Endothelial cell of hepatic sinusoid (primary cell): ENCODE data around the gene TIMM23B.
"Not testable (repeated sequence)": the region's sequence is repeated elsewhere in the genome, so short reads cannot be mapped to it uniquely, and the experiment has no call there.

Experiments
- in situ Hi-C: cut with HindIII; loops from 2 replicates; pipeline ENCODE4 v1.10.0; 2017; ENCODE audit warnings: low sequenced_read_pairs

Gene TIMM23B, protein sequence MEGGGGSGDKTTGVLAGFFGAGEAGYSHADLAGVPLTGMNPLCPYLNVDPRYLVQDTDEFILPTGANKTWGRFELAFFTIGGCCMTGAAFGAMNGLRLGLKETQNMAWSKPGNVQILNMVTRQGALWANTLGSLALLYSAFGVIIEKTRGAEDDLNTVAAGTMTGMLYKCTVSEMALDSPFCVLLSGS

DNA sequence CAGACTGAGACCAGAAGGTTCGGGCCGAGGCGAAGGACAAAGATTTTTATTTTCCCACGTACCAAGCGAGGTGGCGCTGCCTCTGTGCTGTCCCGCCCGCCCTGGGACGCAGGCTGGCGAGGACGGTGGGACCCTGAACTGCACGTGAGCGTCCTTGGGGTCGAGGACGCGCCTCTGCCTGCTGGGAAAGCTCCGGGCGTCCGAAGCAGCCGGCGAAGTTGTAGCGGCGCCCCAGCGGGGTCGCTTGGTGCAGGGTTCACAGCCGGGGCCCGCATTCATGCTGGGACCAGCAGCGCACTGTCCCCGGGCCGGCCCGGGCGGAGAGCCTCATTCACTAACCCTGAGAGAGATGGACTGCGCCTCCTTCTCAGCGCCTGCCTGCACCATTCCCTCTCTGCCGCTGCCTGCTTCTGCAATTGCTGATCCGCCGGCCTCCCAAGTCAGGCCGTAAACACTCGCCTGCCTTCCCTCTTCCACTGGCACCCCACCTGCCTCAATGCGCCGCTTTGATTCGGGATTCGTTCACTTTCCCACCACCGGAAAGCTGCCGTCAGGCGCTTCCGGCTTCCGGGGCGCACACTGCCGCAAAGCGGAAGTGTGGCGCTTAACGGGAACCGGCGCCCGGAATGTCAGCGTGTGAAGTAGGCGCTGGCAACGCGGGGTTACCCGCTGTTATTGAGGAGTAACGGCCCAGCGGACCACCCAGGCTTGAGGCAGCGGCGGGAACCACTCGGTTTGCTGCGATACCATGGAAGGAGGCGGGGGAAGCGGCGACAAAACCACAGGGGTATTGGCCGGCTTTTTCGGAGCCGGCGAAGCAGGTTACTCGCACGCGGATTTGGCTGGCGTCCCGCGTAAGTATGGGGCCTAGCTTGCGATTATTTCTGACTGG is at the start of gene TIMM23B, which contains the start of gene PARG:
Gene TIMM23B (plus strand): TSS at position 607 of the 892 bp plus-strand sequence. CDS start 142 bp downstream, at position 749.
Gene PARG (minus strand): TSS at position 581 of the 892 bp plus-strand sequence. CDS start 302 bp downstream, at position 279.
- in situ Hi-C loops, result not testable (repeated sequence)

DNA sequence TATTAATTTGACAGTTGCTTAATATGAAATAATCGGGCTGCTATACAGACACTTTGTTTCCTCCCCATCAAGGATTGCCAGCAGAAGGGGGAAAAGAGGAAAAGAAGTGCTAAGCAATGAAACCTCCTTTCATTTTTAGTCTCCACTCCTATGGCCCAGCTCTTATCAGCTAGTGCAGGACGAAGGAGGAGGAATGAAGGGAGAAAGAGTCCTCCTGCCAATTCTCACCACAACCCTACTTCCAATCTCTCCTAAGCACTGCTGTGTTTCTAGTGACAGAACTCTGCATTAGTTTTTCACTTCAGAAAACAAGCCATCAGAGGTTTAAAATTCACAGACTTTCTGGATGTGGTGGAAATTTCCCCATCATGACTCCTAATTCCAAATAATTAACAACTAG is 41.9 kb upstream of the TIMM23B start:
- in situ Hi-C loops, result not testable (repeated sequence)

- in situ Hi-C loops, result not testable (repeated sequence)
Measured at GRCh38 chr10:49900406-49900805, 41.4 kb upstream of the TIMM23B start.

GRCh38 chr10:49903829-49904228 is 38.0 kb upstream of the TIMM23B start:
- in situ Hi-C loops, result not testable (repeated sequence)

DNA sequence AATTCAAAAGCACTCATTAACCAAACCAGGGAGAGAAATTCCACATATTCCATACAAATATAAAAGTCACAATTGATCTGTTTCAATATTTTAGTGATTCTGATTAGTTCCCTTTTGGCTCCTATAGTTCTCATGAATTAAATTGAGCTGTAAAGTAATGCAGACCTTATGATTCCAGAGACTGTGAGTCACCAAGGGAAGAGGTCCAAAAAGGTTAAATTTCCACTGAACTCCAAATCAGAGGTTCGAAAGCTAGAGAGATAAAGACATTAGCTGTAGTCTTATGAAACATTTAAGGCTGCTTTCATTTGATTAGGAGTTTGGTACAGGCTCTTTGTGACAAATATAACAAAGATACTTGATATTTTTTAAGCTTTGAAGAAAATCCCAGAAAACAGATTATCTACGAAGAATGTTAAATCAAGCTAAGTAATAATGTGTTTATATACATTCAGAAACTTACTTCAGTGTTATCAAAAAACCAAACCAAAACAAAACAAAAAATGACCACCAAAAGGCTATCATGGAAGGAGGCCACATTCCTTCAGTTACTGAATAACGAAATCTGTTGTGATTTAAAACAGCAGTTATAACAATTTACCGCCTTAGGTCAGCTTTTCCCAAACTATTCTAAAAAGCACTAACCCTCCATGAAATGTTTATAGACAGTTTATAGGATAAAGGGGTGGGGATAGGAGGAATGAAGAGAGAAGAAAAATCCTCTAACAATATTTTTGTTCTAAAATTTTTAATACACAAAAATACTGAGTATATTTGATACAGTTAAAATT is 33.4 kb upstream of the TIMM23B start:
- in situ Hi-C loops, result not testable (repeated sequence)

GRCh38 chr10:49910295-49910694 is 31.6 kb upstream of the TIMM23B start:
- in situ Hi-C loops, result not testable (repeated sequence)

DNA sequence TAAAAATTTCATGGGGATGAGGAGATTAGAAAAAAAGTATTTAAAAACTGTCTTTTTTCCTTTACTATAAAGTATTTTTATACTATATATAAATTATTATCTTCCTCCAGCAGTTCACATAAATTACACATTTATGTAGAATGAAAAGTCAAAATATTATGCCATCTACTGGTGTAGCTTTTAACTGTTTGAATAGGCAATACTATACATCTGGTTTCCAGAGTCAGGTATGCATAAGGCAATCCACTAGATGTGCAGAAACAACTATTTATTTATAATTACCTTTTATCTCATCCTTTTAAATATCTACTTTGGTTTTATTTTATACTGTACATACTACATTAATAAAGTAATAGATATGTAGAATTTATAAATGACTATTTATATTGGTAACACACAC is 25.4 kb upstream of the TIMM23B start:
- in situ Hi-C loops, result not testable (repeated sequence)

GRCh38 chr10:49917927-49918326 is 23.9 kb upstream of the TIMM23B start:
- in situ Hi-C loops, result not testable (repeated sequence)

DNA sequence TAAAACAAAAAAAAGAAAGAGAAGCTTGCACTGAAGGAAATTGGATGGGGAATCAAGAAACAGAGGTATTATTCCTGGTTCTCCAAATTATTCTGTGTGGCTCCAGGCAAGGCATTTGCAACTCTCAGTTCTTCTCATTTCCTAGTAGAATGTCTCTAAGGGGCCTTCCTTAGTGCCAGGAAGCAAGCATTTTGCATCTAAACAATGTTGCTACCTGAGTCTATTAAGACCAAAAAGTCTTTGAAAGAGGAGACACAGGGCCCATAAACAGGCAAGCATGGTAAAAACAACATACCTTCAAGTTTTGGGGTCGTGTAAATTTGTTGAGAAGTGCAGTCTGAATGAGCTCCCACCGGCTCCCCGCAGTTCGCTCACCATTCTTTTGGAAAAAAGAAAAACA is 19.8 kb upstream of the TIMM23B start:
- in situ Hi-C loops, result not testable (repeated sequence)

DNA sequence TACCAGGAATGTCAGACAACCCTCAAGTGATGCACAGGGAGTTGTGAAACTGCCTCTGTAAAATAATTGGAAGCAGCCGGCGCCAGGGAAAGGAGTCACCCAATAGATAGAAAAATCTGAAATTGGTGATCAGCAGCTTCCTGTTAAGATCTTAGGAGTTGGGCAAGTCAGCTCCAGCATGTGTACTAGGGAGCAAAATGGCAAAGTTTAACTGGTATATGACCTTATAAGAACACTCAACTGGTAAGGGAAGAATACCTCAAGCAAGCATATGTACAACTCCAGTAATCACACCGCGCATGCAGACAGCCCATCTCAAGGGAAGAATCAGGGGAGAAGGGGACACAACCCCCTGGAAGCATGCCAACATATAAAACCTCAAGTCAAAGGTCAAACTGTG is 18.3 kb upstream of the TIMM23B start:
- in situ Hi-C loops, result not testable (repeated sequence)

- in situ Hi-C loops, result not testable (repeated sequence)
Measured at GRCh38 chr10:49931276-49931675, 10.6 kb upstream of the TIMM23B start.

GRCh38 chr10:49931959-49932728 is 9.7 kb upstream of the TIMM23B start:
- in situ Hi-C loops, result not testable (repeated sequence)

- in situ Hi-C loops, result not testable (repeated sequence)
Measured at GRCh38 chr10:49942339-49942705, 469 bp downstream of the TIMM23B start.

DNA sequence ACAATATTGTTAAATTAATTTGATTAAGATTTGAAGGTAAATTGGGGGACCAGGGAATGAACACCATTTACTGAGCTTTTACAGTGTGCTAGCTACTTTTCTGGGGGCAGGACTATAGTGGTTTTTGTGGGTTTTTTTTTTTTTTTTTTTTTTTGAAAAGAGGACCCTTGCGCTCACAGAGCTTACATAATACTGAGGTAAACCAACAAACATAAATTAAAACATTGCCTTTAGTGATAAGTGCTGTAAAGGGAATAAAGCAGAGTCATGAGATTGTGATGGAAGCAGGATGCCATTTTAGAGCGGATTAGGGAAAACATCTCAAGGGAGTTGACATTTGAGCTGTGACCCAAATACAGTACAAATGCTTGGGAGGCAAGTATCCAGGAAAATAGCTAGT is 1.8 kb downstream of the TIMM23B start:
- in situ Hi-C loops, result not testable (repeated sequence)

DNA sequence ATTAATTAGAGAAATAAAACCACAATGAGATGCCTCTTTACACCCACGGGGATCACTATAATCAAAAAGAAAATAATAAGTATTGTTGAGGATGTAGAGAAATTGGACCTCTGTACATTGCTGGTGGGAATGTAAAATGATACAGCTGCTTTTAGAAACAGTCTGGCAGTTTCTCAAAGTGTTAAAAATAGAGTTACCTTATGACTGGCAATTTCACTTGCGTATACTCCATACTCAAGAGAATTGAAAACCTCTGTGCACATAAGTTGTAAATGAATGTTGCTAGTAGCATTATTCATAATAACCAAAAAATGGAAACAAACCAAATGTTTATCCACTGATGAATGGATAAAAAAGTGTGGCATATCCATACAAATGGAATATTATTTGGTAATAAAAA is 6.3 kb downstream of the TIMM23B start:
- in situ Hi-C loops, result not testable (repeated sequence)

- in situ Hi-C loops, result not testable (repeated sequence)
Measured at GRCh38 chr10:49948737-49949136, 6.9 kb downstream of the TIMM23B start.

GRCh38 chr10:49952006-49952405 is 10.2 kb downstream of the TIMM23B start:
- in situ Hi-C loops, result not testable (repeated sequence)

- in situ Hi-C loops, result not testable (repeated sequence)
Measured at GRCh38 chr10:49953122-49953521, 11.3 kb downstream of the TIMM23B start.

DNA sequence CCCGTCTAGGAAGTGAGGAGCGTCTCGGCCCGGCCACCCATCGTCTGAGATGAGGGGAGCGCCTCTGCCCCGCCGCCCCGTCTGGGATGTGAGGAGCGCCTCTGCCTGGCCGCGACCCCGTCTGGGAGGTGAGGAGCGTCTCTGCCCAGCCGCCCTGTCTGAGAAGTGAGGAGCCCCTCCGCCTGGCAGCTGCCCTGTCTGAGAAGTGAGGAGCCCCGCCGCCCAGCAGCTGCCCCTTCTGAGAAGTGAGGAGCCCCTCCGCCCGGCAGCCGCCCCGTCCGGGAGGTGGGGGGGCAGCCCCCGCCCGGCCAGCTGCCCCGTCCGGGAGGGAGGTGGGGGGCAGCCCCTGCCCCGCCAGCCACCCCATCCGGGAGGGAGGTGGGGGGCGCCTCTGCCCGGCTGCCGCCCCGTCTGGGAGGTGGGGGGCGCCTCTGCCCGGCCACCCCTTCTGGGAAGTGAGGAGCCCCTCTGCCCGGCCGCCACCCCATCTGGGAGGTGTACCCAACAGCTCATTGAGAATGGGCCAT is 28.5 kb downstream of the TIMM23B start:
- in situ Hi-C loops, result not testable (repeated sequence)

DNA sequence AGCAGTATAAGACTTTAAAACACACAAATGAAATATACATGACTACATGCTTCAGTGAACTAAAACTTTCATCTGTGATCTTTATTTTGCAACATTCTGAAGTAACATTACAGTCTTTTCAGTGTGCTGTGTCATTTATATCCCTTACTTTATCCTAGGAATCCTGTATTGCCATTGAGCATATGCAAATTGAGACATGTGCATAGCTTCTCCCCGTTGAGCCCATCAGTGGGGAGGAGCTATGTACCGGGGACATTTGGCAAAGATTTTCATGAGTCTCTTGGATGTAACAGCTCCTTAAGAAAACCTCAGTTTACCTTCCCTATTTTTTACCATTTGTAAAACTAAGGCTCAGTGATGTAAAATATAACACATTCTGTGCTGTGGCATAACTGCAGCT is 29.6 kb downstream of the TIMM23B start:
- in situ Hi-C loops, result not testable (repeated sequence)
